Subcutaneous abdominal adipose tissue (tissue), 5 donors: ENCODE results near the gene MRPL22.
"Not testable (repeated sequence)": the region's sequence is repeated elsewhere in the genome, so short reads cannot be mapped to it uniquely, and the experiment has no call there.

ENCODE experiments used
- H3K27ac ChIP-seq: one replicate; pipeline ENCODE4 v1.7.0; 2013; ENCODE audit warnings: low read depth, mild to moderate bottlenecking, inconsistent platforms, low read length, moderate library complexity
- H3K27me3 ChIP-seq, 5 donors: one replicate each; pipeline ENCODE4 v1.7.0; 2013; ENCODE audit warnings: low read length in 5 of 5, inconsistent platforms in 1 of 5; ENCODE audit not compliant: control insufficient read depth in 5 of 5, insufficient read depth in 4 of 5
- H3K36me3 ChIP-seq, 5 donors: one replicate each; pipeline ENCODE4 v1.7.0; 2013; ENCODE audit warnings: low read length in 5 of 5; ENCODE audit not compliant: control insufficient read depth in 5 of 5, insufficient read depth in 5 of 5
- H3K4me1 ChIP-seq, 5 donors: one replicate each; pipeline ENCODE4 v1.7.0; 2013; ENCODE audit warnings: low read length in 5 of 5, mild to moderate bottlenecking in 3 of 5, moderate library complexity in 1 of 5; ENCODE audit not compliant: control insufficient read depth in 5 of 5, insufficient read depth in 5 of 5
- H3K4me3 ChIP-seq, 5 donors: one replicate each; pipeline ENCODE4 v1.7.0; 2013; ENCODE audit warnings: low read length in 5 of 5, low read depth in 1 of 5
- H3K9ac ChIP-seq, 5 donors: one replicate each; pipeline ENCODE4 v1.7.0; 2013; ENCODE audit warnings: low read length in 5 of 5, mild to moderate bottlenecking in 4 of 5, moderate library complexity in 3 of 5
- H3K9me3 ChIP-seq, 5 donors: one replicate each; pipeline ENCODE4 v1.7.0; 2013; ENCODE audit warnings: low read length in 5 of 5; ENCODE audit not compliant: control insufficient read depth in 5 of 5
- donor health status: healthy.
- donor health status: healthy.
- donor health status: healthy.
- donor health status: healthy.
- donor health status: healthy.

The MRPL22 gene

DNA sequence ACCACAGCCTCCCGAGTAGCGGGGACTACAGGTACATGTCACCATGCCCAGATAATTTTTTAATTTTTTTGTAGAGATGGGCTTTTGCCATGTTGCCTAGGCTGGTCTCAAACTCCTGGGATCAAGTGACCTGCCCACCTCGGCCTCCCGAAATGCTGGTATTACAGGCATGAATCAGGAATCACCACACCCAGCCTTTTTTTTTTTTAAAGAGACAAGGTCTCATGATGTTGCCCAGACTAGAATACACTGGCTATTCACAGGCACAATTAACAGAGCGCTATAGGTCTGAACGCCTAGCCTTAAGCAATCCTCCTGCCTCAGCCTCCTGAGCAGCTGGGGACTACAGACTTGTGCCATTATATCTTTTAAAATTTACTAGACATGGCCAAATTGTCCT is 39.0 kb upstream of the MRPL22 start:
- H3K4me1 ChIP-seq: peaks cover 0 to 59% (median 22%) of the 10 kb centered on the region in 5 donors
- H3K4me3 ChIP-seq: no peak overlapping the region
- H3K27ac ChIP-seq: peak overlapping the region; percentile 97
- H3K9me3 ChIP-seq: no peaks in the 10 kb centered on the region
- peaks cover 19 to 74% (median 53%) of the 10 kb centered on the region in 5 donors for H3K36me3 ChIP-seq
- no peaks in the 10 kb centered on the region for H3K27me3 ChIP-seq
- no peak overlapping the region for H3K9ac ChIP-seq

DNA sequence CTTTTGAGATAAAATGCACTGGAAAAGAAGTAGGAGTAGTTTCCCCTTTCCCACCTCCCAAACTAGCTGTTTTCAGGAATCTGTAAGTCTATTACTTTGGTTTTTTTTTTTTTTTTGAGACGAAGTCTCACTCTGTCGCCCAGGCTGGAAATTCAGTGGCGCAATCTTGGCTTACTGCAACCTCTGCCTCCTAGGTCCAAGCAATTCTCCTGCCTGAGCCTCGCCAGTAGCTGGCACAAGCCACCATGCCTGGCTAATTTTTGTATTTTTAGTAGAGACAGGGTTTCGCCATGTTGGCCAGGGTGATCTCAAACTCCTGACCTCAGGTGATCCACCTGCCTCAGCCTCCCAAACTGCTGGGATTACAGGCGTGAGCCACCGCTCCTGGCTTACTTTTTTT is 35.3 kb upstream of the MRPL22 start:
- not testable (repeated sequence) for H3K27me3 ChIP-seq, H3K9ac ChIP-seq, H3K9me3 ChIP-seq, H3K4me3 ChIP-seq
- Histone ChIP-seq H3K36me3 (peaks cover 21 to 75% (median 56%) of the 10 kb centered on the region in 5 donors), H3K27ac (peak overlapping the region; percentile 67), H3K4me1 (peaks cover 0 to 24% (median 5%) of the 10 kb centered on the region in 5 donors)

DNA sequence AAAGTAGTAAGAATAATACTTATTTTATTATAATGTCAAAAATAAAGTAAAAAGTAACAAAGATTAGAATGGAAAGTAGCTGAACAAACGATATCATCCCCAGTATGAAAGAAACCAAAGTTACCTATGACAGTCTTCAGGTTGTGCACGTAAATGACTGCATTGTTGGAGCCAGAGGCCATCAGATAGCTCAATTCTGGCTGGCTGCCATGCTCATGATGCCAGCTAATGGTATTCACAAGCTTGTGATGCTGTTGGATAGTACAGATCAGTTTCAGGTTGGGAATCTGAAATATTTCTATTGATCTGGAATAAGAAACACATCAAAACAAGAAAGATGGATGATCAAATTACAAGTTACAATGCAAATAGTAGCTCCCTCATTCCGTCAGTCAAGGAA is 24.0 kb upstream of the MRPL22 start:
- Histone ChIP-seq H3K9ac (no peak overlapping the region), H3K4me3 (no peak overlapping the region), H3K36me3 (peaks cover 52 to 72% (median 59%) of the 10 kb centered on the region in 5 donors), H3K4me1 (no peaks in the 10 kb centered on the region), H3K27ac (no peak overlapping the region), H3K9me3 (no peaks in the 10 kb centered on the region), H3K27me3 (no peaks in the 10 kb centered on the region)

- Histone ChIP-seq H3K4me1 (no peaks in the 10 kb centered on the region), H3K9ac (no peak overlapping the region), H3K4me3 (no peak overlapping the region), H3K36me3 (peaks cover 44 to 64% (median 51%) of the 10 kb centered on the region in 5 donors), H3K27ac (no peak overlapping the region), H3K9me3 (no peaks in the 10 kb centered on the region), H3K27me3 (no peaks in the 10 kb centered on the region)
Observed at GRCh38 chr5:154917757-154918156, 23.1 kb upstream of the MRPL22 start.

DNA sequence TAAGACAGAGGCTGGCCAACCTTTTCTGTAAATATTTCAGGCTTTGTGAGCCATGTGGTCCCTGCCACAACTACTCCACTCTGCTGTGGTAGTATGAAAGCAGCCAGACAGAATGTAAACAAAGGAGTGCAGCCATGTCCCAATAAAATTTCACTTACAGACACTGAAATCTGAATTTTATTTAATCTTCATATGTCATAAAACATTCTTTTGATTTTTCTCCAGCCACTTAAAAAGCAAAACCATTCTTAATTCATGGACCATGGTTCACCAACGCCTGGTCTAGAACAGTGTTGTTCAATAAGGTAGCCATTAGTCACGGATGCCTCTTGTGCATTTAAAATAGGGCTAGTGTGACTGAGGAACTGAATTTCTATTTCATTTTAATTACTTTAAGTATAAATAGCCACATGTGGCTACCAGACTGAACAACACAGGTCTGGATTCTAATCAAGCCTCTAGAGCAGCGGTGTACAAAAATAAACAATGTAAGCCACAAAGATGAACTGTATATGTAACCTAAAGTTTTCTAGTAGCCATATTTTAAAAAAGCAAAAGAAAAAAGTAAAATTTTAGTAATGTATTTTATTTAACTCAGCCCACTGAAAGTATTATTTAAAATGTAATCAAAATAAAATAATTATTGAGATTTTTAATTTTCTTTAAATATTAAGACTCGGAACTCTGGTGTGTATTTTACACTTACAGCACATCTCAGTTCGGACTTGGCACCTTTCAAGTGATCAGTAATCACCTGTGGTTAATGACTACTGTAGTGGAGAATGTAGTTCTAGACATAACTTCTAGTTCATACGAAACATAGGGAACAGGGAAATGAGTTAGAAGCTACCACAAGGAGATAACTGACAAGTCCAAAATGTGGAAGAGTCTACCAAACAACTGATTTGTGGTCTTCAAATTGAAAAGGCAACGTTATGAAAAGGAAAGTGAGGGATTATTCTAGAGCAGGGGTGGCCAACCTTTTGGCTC is 17.1 kb upstream of the MRPL22 start:
- Histone ChIP-seq H3K27me3 (no peaks in the 10 kb centered on the region), H3K36me3 (peaks cover 51 to 76% (median 63%) of the 10 kb centered on the region in 5 donors), H3K27ac (no peak overlapping the region)

DNA sequence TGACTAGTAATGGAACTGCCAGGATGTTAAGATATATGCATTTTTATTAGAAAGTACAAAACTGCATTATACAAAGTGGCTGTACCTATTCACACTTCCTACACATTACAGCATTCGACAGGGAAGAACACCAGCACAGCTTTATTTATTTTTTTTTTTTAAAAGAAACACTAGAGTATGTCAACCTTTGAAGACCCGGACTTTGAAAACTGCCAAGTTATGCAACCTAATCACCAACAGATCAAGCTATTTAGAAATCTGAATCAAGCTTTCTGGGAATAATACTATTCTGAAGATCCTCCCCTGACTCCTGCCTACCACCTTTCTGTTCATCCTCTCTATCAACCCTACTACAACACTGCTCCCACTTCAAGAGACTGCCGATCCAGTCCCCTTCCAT is 7.3 kb upstream of the MRPL22 start:
- H3K4me1 ChIP-seq: peaks cover 5 to 21% (median 19%) of the 10 kb centered on the region in 5 donors
- H3K9me3 ChIP-seq: no peaks in the 10 kb centered on the region
- H3K4me3 ChIP-seq: no peak overlapping the region
- peaks cover 27 to 41% (median 33%) of the 10 kb centered on the region in 5 donors for H3K36me3 ChIP-seq
- H3K27me3 ChIP-seq: no peaks in the 10 kb centered on the region
- H3K9ac ChIP-seq: no peak overlapping the region
- no peak overlapping the region for H3K27ac ChIP-seq

More for the DNA sequence above, 17.1 kb upstream of the MRPL22 start:
- H3K9me3 ChIP-seq: no peaks in the 10 kb centered on the region
- H3K4me3 ChIP-seq: no peak overlapping the region
- no peaks in the 10 kb centered on the region for H3K4me1 ChIP-seq
- H3K9ac ChIP-seq: no peak overlapping the region

- Histone ChIP-seq H3K4me1 (peaks cover 5 to 22% (median 19%) of the 10 kb centered on the region in 5 donors), H3K9me3 (no peaks in the 10 kb centered on the region), H3K36me3 (peaks cover 20 to 30% (median 25%) of the 10 kb centered on the region in 5 donors), H3K9ac (no peak overlapping the region), H3K27me3 (no peaks in the 10 kb centered on the region), H3K27ac (no peak overlapping the region), H3K4me3 (no peak overlapping the region)
Observed at GRCh38 chr5:154934881-154935280, 6.0 kb upstream of the MRPL22 start.

GRCh38 chr5:154937186-154937717 is 3.6 kb upstream of the MRPL22 start:
- peaks cover 7 to 13% (median 10%) of the 10 kb centered on the region in 5 donors for H3K36me3 ChIP-seq
- H3K9me3 ChIP-seq: no peaks in the 10 kb centered on the region
- no peaks in the 10 kb centered on the region for H3K27me3 ChIP-seq
- H3K9ac ChIP-seq: peak overlapping the region; percentile 39 to 99 (median 92)
- H3K4me1 ChIP-seq: peaks cover 5 to 40% (median 33%) of the 10 kb centered on the region in 5 donors
- H3K27ac ChIP-seq: peak overlapping the region; percentile 76
- H3K4me3 ChIP-seq: peak overlapping the region; percentile 83 to 94 (median 92)

DNA sequence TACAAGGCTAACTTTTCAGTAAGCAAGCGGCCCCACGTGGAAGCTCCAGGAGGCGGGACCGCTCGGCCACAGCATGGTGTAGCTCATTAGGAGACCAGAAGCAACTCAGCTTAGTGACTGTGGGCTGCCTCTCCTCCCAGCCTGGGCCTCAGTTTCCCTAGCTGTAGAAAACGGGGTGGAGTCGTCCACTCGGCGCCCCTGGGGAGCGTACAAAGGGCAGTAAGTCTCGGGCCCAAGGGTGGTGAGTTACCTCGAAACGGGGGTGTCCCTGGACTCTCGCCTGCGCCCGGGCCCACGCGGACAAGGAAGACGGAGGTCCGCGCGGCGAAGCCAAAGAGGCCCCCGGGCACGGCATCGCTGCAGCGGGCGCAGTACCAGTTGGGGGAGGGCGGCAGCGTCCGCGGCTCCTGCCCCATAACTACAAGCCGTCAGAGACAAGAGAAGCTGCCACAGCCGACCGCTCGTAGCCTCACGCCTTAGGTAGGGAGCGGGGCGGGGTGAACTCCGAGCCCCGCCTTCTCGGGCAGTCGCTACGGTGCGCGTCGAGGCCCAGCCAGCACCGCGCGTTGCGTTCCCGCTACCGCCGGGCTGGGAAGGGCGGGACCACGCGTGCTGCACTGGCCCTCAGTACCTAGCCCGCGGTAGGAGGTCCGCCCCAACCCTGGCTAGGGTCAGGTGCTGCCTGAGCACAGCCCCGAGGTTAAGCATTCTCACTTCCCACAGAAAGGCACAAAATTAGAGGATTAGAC is 3.0 kb upstream of the MRPL22 start, which contains the start of gene GEMIN5:
TSS of gene GEMIN5 (minus strand) at position 494 of the 749 bp plus-strand sequence. CDS start at position 416, 78 bp downstream.
- H3K9ac ChIP-seq: peak within 1 kb of the TSS; percentile 48 to 99 (median 92)
- peaks cover 7 to 46% (median 39%) of the 10 kb centered on the region in 5 donors for H3K4me1 ChIP-seq
- peaks cover 5 to 13% (median 7%) of the 10 kb centered on the region in 5 donors for H3K36me3 ChIP-seq

More for the DNA sequence above, 3.0 kb upstream of the MRPL22 start, which contains the start of gene GEMIN5:
- peak within 1 kb of the TSS; percentile 76 for H3K27ac ChIP-seq
- no peaks in the 10 kb centered on the region for H3K27me3 ChIP-seq
- peak within 1 kb of the TSS; percentile 83 to 94 (median 92) for H3K4me3 ChIP-seq
- H3K9me3 ChIP-seq: no peaks in the 10 kb centered on the region
